PC-3 (cell line): ENCODE data around the gene MAIP1. TPM values are rescaled to one million over a fixed set of nuclear protein-coding genes. Genes with fewer than 3 reads are reported as not detected.

Experiments used
- ATAC-seq: fragments of 200-7000 bp; cut with Tn5 transposase; 2 replicates; pipeline ENCODE4 v1.9.1; 2020; ENCODE audit warnings: mild to moderate bottlenecking, moderate library complexity
- BruUV-seq: library from RNA; stranded (reverse); fragments of 400-500 nt; replicated peaks from 2 replicates; lab custom pipeline; 2021; lab: Mats Ljungman, UMichigan
- CTCF ChIA-PET: fragments of 300-600 bp; sonication (Branson Sonifier 250); formaldehyde crosslinking; loops from one replicate; lab custom pipeline; 2022; ENCODE audit warnings: antibody characterized with exemption; lab: Charles Lee
- POLR2A ChIA-PET: fragments of 300-600 bp; sonication (Branson Sonifier 250); formaldehyde crosslinking; loops from one replicate; lab custom pipeline; 2022; ENCODE audit warnings: antibody characterized with exemption; ENCODE audit not compliant: unreplicated experiment; lab: Charles Lee
- DNase-seq: peaks from one replicate; pipeline ENCODE4 v3.0.0-alpha.2; 2015
- H2AFZ ChIP-seq: fragments of 300-600 bp; sonication (generic); 2 replicates; pipeline ENCODE4 v1.6.0; 2016; ENCODE audit warnings: antibody characterized with exemption, low read length
- H3F3A ChIP-seq: fragments of 300-600 bp; sonication (generic); one replicate; pipeline ENCODE4 v1.6.0; 2017; ENCODE audit warnings: antibody characterized with exemption, low read length, control low read depth, mild to moderate bottlenecking; ENCODE audit not compliant: unreplicated experiment
- H3K27ac ChIP-seq: fragments of 300-600 bp; sonication (generic); 2 replicates; pipeline ENCODE4 v1.5.1; 2016; ENCODE audit warnings: mild to moderate bottlenecking, low read length
- H3K27me3 ChIP-seq: fragments of 300-600 bp; sonication (generic); 2 replicates; pipeline ENCODE4 v1.6.1; 2016; ENCODE audit warnings: low read length, mixed read lengths
- H3K36me3 ChIP-seq: fragments of 300-600 bp; sonication (generic); 2 replicates; pipeline ENCODE4 v1.6.1; 2016; ENCODE audit warnings: low read depth, mixed run types, low read length, mixed read lengths
- H3K4me1 ChIP-seq: fragments of 300-600 bp; sonication (generic); 2 replicates; pipeline ENCODE4 v1.5.1; 2016; ENCODE audit warnings: low read length; ENCODE audit not compliant: insufficient read depth
- H3K4me2 ChIP-seq: fragments of 300-600 bp; sonication (generic); 2 replicates; pipeline ENCODE4 v1.6.0; 2016; ENCODE audit warnings: low read length
- H3K4me3 ChIP-seq: fragments of 300-600 bp; sonication (generic); 2 replicates; pipeline ENCODE4 v1.5.1; 2016; ENCODE audit warnings: mild to moderate bottlenecking, low read length, mixed read lengths
- H3K79me2 ChIP-seq: fragments of 300-600 bp; sonication (generic); 2 replicates; pipeline ENCODE4 v1.6.1; 2017; ENCODE audit warnings: low read length, mixed read lengths
- H3K9ac ChIP-seq: fragments of 300-600 bp; sonication (generic); 2 replicates; pipeline ENCODE4 v1.6.0; 2016; ENCODE audit warnings: mild to moderate bottlenecking, low read length
- H3K9me2 ChIP-seq: fragments of 300-600 bp; sonication (generic); replicated peaks from 2 replicates; pipeline ENCODE4 v1.6.1; 2016; ENCODE audit warnings: mixed run types, low read length, mixed read lengths
- H3K9me3 ChIP-seq: fragments of 300-600 bp; sonication (generic); 2 replicates; pipeline ENCODE4 v1.6.1; 2016; ENCODE audit warnings: low read length, mixed read lengths
- H4K20me1 ChIP-seq: fragments of 300-600 bp; sonication (generic); 2 replicates; pipeline ENCODE4 v1.6.1; 2016; ENCODE audit warnings: low read length, mixed read lengths
- CTCF ChIP-seq: fragments of 300-600 bp; sonication (generic); conservative IDR thresholded peaks from 2 replicates; pipeline ENCODE4 v1.5.1; 2017; ENCODE audit warnings: antibody characterized with exemption, low read depth, mild to moderate bottlenecking, low read length
- EZH2 ChIP-seq: fragments of 300-600 bp; sonication (generic); IDR thresholded peaks from one replicate; pipeline ENCODE4 v1.6.1; 2017; ENCODE audit warnings: antibody characterized with exemption, mild to moderate bottlenecking, low read length; ENCODE audit not compliant: unreplicated experiment
- EZH2phosphoT487 ChIP-seq: fragments of 300-600 bp; sonication (generic); IDR thresholded peaks from 2 replicates; pipeline ENCODE4 v1.6.1; 2018; ENCODE audit warnings: mild to moderate bottlenecking, antibody characterized with exemption, low read length, borderline replicate concordance
- intact Hi-C: fragments of 100-400 bp; cut with micrococcal nuclease; formaldehyde crosslinking; loops from 2 replicates; pipeline ENCODE4 v1.9.0; 2023
- total RNA-seq: library from RNA; depleted of rRNA; stranded (reverse); fragments of >200 nt; gene quantifications from 2 replicates; pipeline ENCODE4 v1.2.3, GENCODE V29; 2014

The MAIP1 gene
- total RNA-seq, 1 experiment from 2014 or later: 44.7 TPM

- Histone ChIP-seq H3K36me3 (peaks cover 28% of the 10 kb centered on the region), H3K79me2 (no peaks in the 10 kb centered on the region), H3K4me3 (no peak overlapping the region), H4K20me1 (no peaks in the 10 kb centered on the region), H3K4me1 (no peaks in the 10 kb centered on the region), H3K9me3 (no peaks in the 10 kb centered on the region), H3K27me3 (no peaks in the 10 kb centered on the region), H3K9ac (no peak overlapping the region), H3K9me2 (no peaks in the 10 kb centered on the region), H3K4me2 (no peak overlapping the region), H2AFZ (no peak overlapping the region), H3K27ac (no peak overlapping the region), H3F3A (no peaks in the 10 kb centered on the region)
- no TSS peak for BruUV-seq
- CTCF ChIA-PET: no interaction called here
- DNase-seq (no peak), ATAC-seq (no peak)
- intact Hi-C loops: no loop called here
- TF ChIP-seq EZH2 (no peak), CTCF (no peak), EZH2phosphoT487 (no peak)
- POLR2A ChIA-PET: no interaction called here
These were observed 18.8 kb upstream of the MAIP1 start for GRCh38 chr2:199936554-199936953.

- no peak overlapping the region for H3K4me3 ChIP-seq
- H3K9ac ChIP-seq: no peak overlapping the region
- no peak overlapping the region for H3K4me2 ChIP-seq
- H2AFZ ChIP-seq: no peak overlapping the region
- H3K79me2 ChIP-seq: peaks cover 6% of the 10 kb centered on the region; the same call in 1 of the 2 replicates
- H3K27me3 ChIP-seq: no peaks in the 10 kb centered on the region
- H3K27ac ChIP-seq: no peak overlapping the region
- H4K20me1 ChIP-seq: no peaks in the 10 kb centered on the region
- ChIA-PET CTCF (interaction anchor here (0.6 kb wide), 1 partner anchor 663 kb away, joined by 7 read pairs; no protein-coding TSS in a partner anchor), POLR2A (interaction anchor here (0.6 kb wide), 1 partner anchor 78 kb away, joined by 5 read pairs; no protein-coding TSS in a partner anchor)
- TF ChIP-seq EZH2phosphoT487 (no peak), CTCF (peak; percentile 62)
- peaks cover 27% of the 10 kb centered on the region for H3K36me3 ChIP-seq
- H3K9me3 ChIP-seq: no peaks in the 10 kb centered on the region
- peak; percentile 50 for ATAC-seq
- H3F3A ChIP-seq: no peaks in the 10 kb centered on the region
- peak; percentile 43 for DNase-seq
- no peaks in the 10 kb centered on the region for H3K9me2 ChIP-seq
- intact Hi-C loops: loop anchor here (1.0 to 5.0 kb wide), 3 partner anchors 80 to 236 kb away; no protein-coding TSS in a partner anchor
- BruUV-seq: no TSS peak
- no peaks in the 10 kb centered on the region for H3K4me1 ChIP-seq
These were observed 15.0 kb upstream of the MAIP1 start for GRCh38 chr2:199940373-199940772.

- no peaks in the 10 kb centered on the region for H3K9me2 ChIP-seq
- H3F3A ChIP-seq: no peaks in the 10 kb centered on the region
- ChIA-PET CTCF (no interaction called here), POLR2A (no interaction called here)
- H2AFZ ChIP-seq: no peak overlapping the region
- TF ChIP-seq EZH2 (no peak), CTCF (no peak), EZH2phosphoT487 (no peak)
- no peaks in the 10 kb centered on the region for H3K27me3 ChIP-seq
- no peak overlapping the region for H3K27ac ChIP-seq
- H3K4me1 ChIP-seq: no peaks in the 10 kb centered on the region
- H3K4me2 ChIP-seq: no peak overlapping the region
- intact Hi-C loops: loop anchor here (5.0 kb wide), 1 partner anchor 96 kb away; no protein-coding TSS in a partner anchor
- peaks cover 6% of the 10 kb centered on the region; the same call in 1 of the 2 replicates for H3K79me2 ChIP-seq
- DNase-seq: no peak
- peaks cover 50% of the 10 kb centered on the region for H3K36me3 ChIP-seq
- no peak overlapping the region for H3K9ac ChIP-seq
- H3K4me3 ChIP-seq: no peak overlapping the region
- ATAC-seq: no peak
- BruUV-seq: no TSS peak
- H3K9me3 ChIP-seq: no peaks in the 10 kb centered on the region
- H4K20me1 ChIP-seq: no peaks in the 10 kb centered on the region
These were observed 12.0 kb upstream of the MAIP1 start for GRCh38 chr2:199943373-199943772.
